ENCODE data around the gene CTSA.

Gene CTSA

GRCh38 chr20:45911486-45912343 is 20.6 kb downstream of the CTSA start, which contains the start of gene PLTP:
Gene PLTP, minus strand, starts transcription at chr20:45912155. Its CDS starts 703 bp downstream, at chr20:45911452.
- H3K27ac ChIP-seq: no peak within 1 kb of the TSS
- TF ChIP-seq ZFX (IDR thresholded peaks at IDR 0.05): no peak
- TF ChIP-seq CTCF (conservative IDR thresholded peaks at IDR 0.05): no peak

- TF ChIP-seq CTCF (conservative IDR thresholded peaks at IDR 0.05): no peak
- no peak for TF ChIP-seq ZFX (IDR thresholded peaks at IDR 0.05)
- H3K27ac ChIP-seq: no peak overlapping the region
These were observed 21.2 kb downstream of the CTSA start for GRCh38 chr20:45912344-45912682.

GRCh38 chr20:45913116-45913515 is 22.0 kb downstream of the CTSA start:
- H3K27ac ChIP-seq: no peak overlapping the region

GRCh38 chr20:45917790-45918141 is 26.6 kb downstream of the CTSA start:
- H3K27ac ChIP-seq: no peak overlapping the region
- TF ChIP-seq CTCF (conservative IDR thresholded peaks at IDR 0.05) (no peak), ZFX (IDR thresholded peaks at IDR 0.05) (no peak)

More at GRCh38 chr20:45913116-45913515, 22.0 kb downstream of the CTSA start:
- TF ChIP-seq CTCF (conservative IDR thresholded peaks at IDR 0.05) (no peak), ZFX (IDR thresholded peaks at IDR 0.05) (no peak)

- TF ChIP-seq CTCF (conservative IDR thresholded peaks at IDR 0.05) (no peak), ZFX (IDR thresholded peaks at IDR 0.05) (no peak)
- H3K27ac ChIP-seq: no peak overlapping the region
These were observed 27.1 kb downstream of the CTSA start for GRCh38 chr20:45918182-45918737.

GRCh38 chr20:45918779-45919537 is 27.8 kb downstream of the CTSA start:
- H3K27ac ChIP-seq: no peak overlapping the region

More at GRCh38 chr20:45918779-45919537, 27.8 kb downstream of the CTSA start:
- no peak for TF ChIP-seq CTCF (conservative IDR thresholded peaks at IDR 0.05)
- TF ChIP-seq ZFX (IDR thresholded peaks at IDR 0.05): no peak

All from C4-2B (cell line).